WTC11 (cell line): ENCODE data around the gene TSPAN9. TPM values are rescaled to one million over a fixed set of nuclear protein-coding genes. Genes with fewer than 3 reads are reported as not detected.

Source experiments
- ATAC-seq: fragments of 200-7000 bp; cut with Tn5 transposase; 2 replicates; pipeline ENCODE4 v1.10.0; 2021; ENCODE audit warnings: mild to moderate bottlenecking, moderate library complexity
- CTCF ChIA-PET: fragments of 300-600 bp; sonication (Branson Sonifier 250); formaldehyde crosslinking; loops from one replicate; lab custom pipeline; 2021; ENCODE audit warnings: antibody characterized with exemption; lab: Charles Lee
- POLR2A ChIA-PET: fragments of 350-600 bp; sonication (Branson Sonifier 250); formaldehyde crosslinking; loops from one replicate; lab custom pipeline; 2021; ENCODE audit warnings: antibody characterized with exemption; lab: Charles Lee
- DNase-seq: peaks from one replicate; pipeline ENCODE4 v3.0.0; 2021; ENCODE audit warnings: low spot score
- H3K27ac Mint-ChIP-seq: 2 replicates; pipeline ENCODE4 v1.8.0; 2021; ENCODE audit warnings: mixed read lengths
- H3K27me3 Mint-ChIP-seq: 2 replicates; pipeline ENCODE4 v1.8.0; 2021; ENCODE audit warnings: low read depth, mild to moderate bottlenecking, moderate library complexity, mixed read lengths
- H3K36me3 Mint-ChIP-seq: 2 replicates; pipeline ENCODE4 v1.8.0; 2021; ENCODE audit warnings: mixed read lengths
- H3K4me1 Mint-ChIP-seq: 2 replicates; pipeline ENCODE4 v1.8.0; 2022; ENCODE audit warnings: mixed read lengths
- H3K4me3 Mint-ChIP-seq: 2 replicates; pipeline ENCODE4 v1.8.0; 2021; ENCODE audit warnings: mild to moderate bottlenecking, moderate library complexity, mixed read lengths
- H3K9me3 Mint-ChIP-seq: 2 replicates; pipeline ENCODE4 v1.8.0; 2021; ENCODE audit warnings: mixed read lengths
- CREM ChIP-seq: sonication (generic); formaldehyde crosslinking; IDR thresholded peaks from 2 replicates; pipeline ENCODE4 v1.8.1; 2022; ENCODE audit warnings: mild to moderate bottlenecking, missing genetic modification reagents, moderate library complexity
- ELF4 ChIP-seq: sonication (generic); formaldehyde crosslinking; IDR thresholded peaks from 2 replicates; pipeline ENCODE4 v1.8.1; 2022; ENCODE audit warnings: low read depth, mild to moderate bottlenecking, moderate library complexity, missing genetic modification reagents
- ETV6 ChIP-seq: sonication (generic); formaldehyde crosslinking; IDR thresholded peaks from 2 replicates; pipeline ENCODE4 v1.8.1; 2022; ENCODE audit warnings: mild to moderate bottlenecking, missing genetic modification reagents
- FOXJ3 ChIP-seq: sonication (generic); formaldehyde crosslinking; IDR thresholded peaks from 2 replicates; pipeline ENCODE4 v1.9.0; 2021; ENCODE audit warnings: missing genetic modification reagents, mild to moderate bottlenecking, borderline replicate concordance
- JUN ChIP-seq: sonication (generic); formaldehyde crosslinking; IDR thresholded peaks from 2 replicates; pipeline ENCODE4 v1.8.0; 2023; ENCODE audit warnings: mild to moderate bottlenecking, missing genetic modification reagents
- NFE2L1 ChIP-seq: sonication (generic); formaldehyde crosslinking; IDR thresholded peaks from 2 replicates; pipeline ENCODE4 v1.8.1; 2023; ENCODE audit warnings: missing genetic modification reagents
- NFYB ChIP-seq: sonication (generic); formaldehyde crosslinking; conservative IDR thresholded peaks from 2 replicates; pipeline ENCODE4 v1.8.0; 2022; ENCODE audit warnings: low read depth, missing genetic modification reagents
- NR2C2 ChIP-seq: sonication (generic); formaldehyde crosslinking; IDR thresholded peaks from 2 replicates; pipeline ENCODE4 v1.8.0; 2022; ENCODE audit warnings: mild to moderate bottlenecking, missing genetic modification reagents
- SMAD3 ChIP-seq: sonication (generic); formaldehyde crosslinking; IDR thresholded peaks from 2 replicates; pipeline ENCODE4 v1.8.0; 2022; ENCODE audit warnings: missing genetic modification reagents, mild to moderate bottlenecking, borderline replicate concordance
- total RNA-seq: library from RNA; stranded (reverse); gene quantifications from 3 replicates; pipeline ENCODE4 v1.2.3, GENCODE V29; 2021
- TF ChIP-seq, protein P1 (sequence below): sonication (generic); formaldehyde crosslinking; IDR thresholded peaks from 2 replicates; pipeline ENCODE4 v1.8.1; 2022; ENCODE audit warnings: low read depth, mild to moderate bottlenecking, moderate library complexity, missing genetic modification reagents, borderline replicate concordance
- TF ChIP-seq, protein P2 (sequence below): sonication (generic); formaldehyde crosslinking; IDR thresholded peaks from 2 replicates; pipeline ENCODE4 v1.8.1; 2022; ENCODE audit warnings: low read depth, missing genetic modification reagents, borderline replicate concordance
- TF ChIP-seq, protein P3 (sequence below): sonication (generic); formaldehyde crosslinking; IDR thresholded peaks from 2 replicates; pipeline ENCODE4 v1.8.1; 2023; ENCODE audit warnings: mild to moderate bottlenecking, missing genetic modification reagents
- TF ChIP-seq, protein P4 (sequence below): fragments of 250-450 bp; sonication (Bioruptor Pico); IDR thresholded peaks from 2 replicates; pipeline ENCODE4 v1.8.0; 2021; ENCODE audit warnings: mild to moderate bottlenecking
- TF ChIP-seq, protein P5 (sequence below): sonication (generic); formaldehyde crosslinking; IDR thresholded peaks from 2 replicates; pipeline ENCODE4 v1.8.0; 2022; ENCODE audit warnings: mild to moderate bottlenecking, missing genetic modification reagents
- TF ChIP-seq, protein P6 (sequence below): fragments of 250-450 bp; sonication (Bioruptor Pico); IDR thresholded peaks from 2 replicates; pipeline ENCODE4 v1.9.0; 2021; ENCODE audit warnings: mild to moderate bottlenecking, borderline replicate concordance
- TF ChIP-seq, protein P7 (sequence below): sonication (generic); formaldehyde crosslinking; IDR thresholded peaks from 2 replicates; pipeline ENCODE4 v1.8.0; 2023; ENCODE audit warnings: missing genetic modification reagents, mild to moderate bottlenecking, borderline replicate concordance

TSPAN9 gene
- total RNA-seq, 1 experiment from 2014 or later, result 27.6 TPM

DNA sequence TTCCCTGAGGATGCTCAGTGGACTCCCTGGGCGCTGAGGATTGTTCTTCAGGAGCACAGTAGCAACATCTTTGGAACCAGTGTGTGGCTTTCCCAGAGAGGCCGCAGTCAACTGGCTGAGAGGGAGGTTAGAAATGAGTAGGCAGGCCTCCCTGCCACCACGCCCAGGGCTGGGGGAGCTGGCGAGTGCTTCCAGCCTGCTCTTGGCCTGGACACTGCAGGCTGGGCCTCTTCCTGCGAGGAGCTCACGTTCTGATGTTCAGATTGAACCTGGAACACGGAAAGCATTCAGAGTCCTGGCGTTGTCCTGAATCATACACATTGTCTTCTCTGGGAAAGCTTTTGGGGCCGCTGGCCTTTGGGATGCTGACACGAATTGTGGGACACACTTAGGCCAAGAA lies 15.6 kb downstream of the TSPAN9 start (continued):
- TF ChIP-seq, protein P1, sequence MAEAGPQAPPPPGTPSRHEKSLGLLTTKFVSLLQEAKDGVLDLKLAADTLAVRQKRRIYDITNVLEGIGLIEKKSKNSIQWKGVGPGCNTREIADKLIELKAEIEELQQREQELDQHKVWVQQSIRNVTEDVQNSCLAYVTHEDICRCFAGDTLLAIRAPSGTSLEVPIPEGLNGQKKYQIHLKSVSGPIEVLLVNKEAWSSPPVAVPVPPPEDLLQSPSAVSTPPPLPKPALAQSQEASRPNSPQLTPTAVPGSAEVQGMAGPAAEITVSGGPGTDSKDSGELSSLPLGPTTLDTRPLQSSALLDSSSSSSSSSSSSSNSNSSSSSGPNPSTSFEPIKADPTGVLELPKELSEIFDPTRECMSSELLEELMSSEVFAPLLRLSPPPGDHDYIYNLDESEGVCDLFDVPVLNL (CRISPR knock-in tag), result no peak
- TF ChIP-seq NR2C2, result no peak
- no peak for TF ChIP-seq CREM (CRISPR knock-in tag)
- TF ChIP-seq, protein P2, sequence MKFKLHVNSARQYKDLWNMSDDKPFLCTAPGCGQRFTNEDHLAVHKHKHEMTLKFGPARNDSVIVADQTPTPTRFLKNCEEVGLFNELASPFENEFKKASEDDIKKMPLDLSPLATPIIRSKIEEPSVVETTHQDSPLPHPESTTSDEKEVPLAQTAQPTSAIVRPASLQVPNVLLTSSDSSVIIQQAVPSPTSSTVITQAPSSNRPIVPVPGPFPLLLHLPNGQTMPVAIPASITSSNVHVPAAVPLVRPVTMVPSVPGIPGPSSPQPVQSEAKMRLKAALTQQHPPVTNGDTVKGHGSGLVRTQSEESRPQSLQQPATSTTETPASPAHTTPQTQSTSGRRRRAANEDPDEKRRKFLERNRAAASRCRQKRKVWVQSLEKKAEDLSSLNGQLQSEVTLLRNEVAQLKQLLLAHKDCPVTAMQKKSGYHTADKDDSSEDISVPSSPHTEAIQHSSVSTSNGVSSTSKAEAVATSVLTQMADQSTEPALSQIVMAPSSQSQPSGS, result no peak
- no peak for TF ChIP-seq JUN
- no peak for TF ChIP-seq ELF4 (CRISPR knock-in tag)
- no peak for TF ChIP-seq NFE2L1 (CRISPR knock-in tag)
- TF ChIP-seq, protein P3, sequence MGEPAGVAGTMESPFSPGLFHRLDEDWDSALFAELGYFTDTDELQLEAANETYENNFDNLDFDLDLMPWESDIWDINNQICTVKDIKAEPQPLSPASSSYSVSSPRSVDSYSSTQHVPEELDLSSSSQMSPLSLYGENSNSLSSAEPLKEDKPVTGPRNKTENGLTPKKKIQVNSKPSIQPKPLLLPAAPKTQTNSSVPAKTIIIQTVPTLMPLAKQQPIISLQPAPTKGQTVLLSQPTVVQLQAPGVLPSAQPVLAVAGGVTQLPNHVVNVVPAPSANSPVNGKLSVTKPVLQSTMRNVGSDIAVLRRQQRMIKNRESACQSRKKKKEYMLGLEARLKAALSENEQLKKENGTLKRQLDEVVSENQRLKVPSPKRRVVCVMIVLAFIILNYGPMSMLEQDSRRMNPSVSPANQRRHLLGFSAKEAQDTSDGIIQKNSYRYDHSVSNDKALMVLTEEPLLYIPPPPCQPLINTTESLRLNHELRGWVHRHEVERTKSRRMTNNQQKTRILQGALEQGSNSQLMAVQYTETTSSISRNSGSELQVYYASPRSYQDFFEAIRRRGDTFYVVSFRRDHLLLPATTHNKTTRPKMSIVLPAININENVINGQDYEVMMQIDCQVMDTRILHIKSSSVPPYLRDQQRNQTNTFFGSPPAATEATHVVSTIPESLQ (CRISPR knock-in tag), result no peak

DNA sequence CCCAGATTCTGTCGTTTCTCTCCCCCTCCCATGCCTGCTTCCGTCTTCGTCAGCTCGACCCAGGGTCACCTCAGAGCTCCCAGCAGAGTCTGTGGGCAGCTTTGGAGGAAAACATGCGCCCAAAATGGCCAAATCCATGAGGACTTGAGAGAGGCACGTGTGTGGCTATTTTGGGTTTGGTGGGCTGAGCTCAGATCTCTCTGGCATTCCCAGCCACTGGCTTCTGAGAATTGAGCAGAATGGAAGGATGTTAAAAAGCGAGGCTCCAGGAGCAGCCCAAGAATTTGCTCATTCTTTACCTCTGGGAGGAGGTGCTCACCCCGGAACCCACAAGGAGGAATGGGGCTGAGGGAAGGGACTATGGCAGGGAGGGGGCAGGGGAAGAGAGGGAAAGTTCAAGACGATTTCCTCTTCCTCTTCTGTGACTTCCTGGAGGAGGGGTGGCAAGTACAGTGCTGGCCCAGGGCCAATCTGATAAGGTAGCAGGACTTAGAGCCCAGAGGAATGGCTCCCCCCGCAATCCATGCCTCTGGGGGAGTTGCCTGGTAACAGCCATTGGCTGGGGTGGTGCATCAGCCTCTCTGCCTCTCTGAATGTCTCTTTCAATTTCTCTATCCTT lies 20.1 kb downstream of the TSPAN9 start:
- peak overlapping the region; percentile 56 for H3K27ac Mint-ChIP-seq
- no peaks in the 10 kb centered on the region; the same call in 1 of the 2 replicates for H3K27me3 Mint-ChIP-seq
- ATAC-seq (peak; percentile 24; the same call in 1 of the 2 replicates), DNase-seq (no peak)
- ChIA-PET CTCF (interaction anchor here (1.9 kb wide), 1 partner anchor 24 kb away, joined by 8 read pairs; no protein-coding TSS in a partner anchor), POLR2A (interaction anchor here (0.7 kb wide), 1 partner anchor 970 kb away, joined by 3 read pairs; no protein-coding TSS in a partner anchor)
- H3K9me3 Mint-ChIP-seq, result peaks cover 6% of the 10 kb centered on the region
- H3K4me3 Mint-ChIP-seq, result no peak overlapping the region
- peaks cover 9% of the 10 kb centered on the region for H3K4me1 Mint-ChIP-seq
- peaks cover 15% of the 10 kb centered on the region for H3K36me3 Mint-ChIP-seq
- no peak for TF ChIP-seq NFYB (CRISPR knock-in tag)
- TF ChIP-seq, protein P4, sequence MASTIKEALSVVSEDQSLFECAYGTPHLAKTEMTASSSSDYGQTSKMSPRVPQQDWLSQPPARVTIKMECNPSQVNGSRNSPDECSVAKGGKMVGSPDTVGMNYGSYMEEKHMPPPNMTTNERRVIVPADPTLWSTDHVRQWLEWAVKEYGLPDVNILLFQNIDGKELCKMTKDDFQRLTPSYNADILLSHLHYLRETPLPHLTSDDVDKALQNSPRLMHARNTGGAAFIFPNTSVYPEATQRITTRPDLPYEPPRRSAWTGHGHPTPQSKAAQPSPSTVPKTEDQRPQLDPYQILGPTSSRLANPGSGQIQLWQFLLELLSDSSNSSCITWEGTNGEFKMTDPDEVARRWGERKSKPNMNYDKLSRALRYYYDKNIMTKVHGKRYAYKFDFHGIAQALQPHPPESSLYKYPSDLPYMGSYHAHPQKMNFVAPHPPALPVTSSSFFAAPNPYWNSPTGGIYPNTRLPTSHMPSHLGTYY (CRISPR knock-in tag), result no peak
- TF ChIP-seq SMAD3 (CRISPR knock-in tag), result no peak
- TF ChIP-seq, protein P5, sequence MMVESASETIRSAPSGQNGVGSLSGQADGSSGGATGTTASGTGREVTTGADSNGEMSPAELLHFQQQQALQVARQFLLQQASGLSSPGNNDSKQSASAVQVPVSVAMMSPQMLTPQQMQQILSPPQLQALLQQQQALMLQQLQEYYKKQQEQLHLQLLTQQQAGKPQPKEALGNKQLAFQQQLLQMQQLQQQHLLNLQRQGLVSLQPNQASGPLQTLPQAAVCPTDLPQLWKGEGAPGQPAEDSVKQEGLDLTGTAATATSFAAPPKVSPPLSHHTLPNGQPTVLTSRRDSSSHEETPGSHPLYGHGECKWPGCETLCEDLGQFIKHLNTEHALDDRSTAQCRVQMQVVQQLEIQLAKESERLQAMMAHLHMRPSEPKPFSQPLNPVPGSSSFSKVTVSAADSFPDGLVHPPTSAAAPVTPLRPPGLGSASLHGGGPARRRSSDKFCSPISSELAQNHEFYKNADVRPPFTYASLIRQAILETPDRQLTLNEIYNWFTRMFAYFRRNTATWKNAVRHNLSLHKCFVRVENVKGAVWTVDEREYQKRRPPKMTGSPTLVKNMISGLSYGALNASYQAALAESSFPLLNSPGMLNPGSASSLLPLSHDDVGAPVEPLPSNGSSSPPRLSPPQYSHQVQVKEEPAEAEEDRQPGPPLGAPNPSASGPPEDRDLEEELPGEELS (CRISPR knock-in tag), result no peak
- TF ChIP-seq, protein P6, sequence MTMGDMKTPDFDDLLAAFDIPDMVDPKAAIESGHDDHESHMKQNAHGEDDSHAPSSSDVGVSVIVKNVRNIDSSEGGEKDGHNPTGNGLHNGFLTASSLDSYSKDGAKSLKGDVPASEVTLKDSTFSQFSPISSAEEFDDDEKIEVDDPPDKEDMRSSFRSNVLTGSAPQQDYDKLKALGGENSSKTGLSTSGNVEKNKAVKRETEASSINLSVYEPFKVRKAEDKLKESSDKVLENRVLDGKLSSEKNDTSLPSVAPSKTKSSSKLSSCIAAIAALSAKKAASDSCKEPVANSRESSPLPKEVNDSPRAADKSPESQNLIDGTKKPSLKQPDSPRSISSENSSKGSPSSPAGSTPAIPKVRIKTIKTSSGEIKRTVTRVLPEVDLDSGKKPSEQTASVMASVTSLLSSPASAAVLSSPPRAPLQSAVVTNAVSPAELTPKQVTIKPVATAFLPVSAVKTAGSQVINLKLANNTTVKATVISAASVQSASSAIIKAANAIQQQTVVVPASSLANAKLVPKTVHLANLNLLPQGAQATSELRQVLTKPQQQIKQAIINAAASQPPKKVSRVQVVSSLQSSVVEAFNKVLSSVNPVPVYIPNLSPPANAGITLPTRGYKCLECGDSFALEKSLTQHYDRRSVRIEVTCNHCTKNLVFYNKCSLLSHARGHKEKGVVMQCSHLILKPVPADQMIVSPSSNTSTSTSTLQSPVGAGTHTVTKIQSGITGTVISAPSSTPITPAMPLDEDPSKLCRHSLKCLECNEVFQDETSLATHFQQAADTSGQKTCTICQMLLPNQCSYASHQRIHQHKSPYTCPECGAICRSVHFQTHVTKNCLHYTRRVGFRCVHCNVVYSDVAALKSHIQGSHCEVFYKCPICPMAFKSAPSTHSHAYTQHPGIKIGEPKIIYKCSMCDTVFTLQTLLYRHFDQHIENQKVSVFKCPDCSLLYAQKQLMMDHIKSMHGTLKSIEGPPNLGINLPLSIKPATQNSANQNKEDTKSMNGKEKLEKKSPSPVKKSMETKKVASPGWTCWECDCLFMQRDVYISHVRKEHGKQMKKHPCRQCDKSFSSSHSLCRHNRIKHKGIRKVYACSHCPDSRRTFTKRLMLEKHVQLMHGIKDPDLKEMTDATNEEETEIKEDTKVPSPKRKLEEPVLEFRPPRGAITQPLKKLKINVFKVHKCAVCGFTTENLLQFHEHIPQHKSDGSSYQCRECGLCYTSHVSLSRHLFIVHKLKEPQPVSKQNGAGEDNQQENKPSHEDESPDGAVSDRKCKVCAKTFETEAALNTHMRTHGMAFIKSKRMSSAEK (CRISPR knock-in tag), result no peak
- TF ChIP-seq FOXJ3 (CRISPR knock-in tag), result no peak
- TF ChIP-seq, protein P7, sequence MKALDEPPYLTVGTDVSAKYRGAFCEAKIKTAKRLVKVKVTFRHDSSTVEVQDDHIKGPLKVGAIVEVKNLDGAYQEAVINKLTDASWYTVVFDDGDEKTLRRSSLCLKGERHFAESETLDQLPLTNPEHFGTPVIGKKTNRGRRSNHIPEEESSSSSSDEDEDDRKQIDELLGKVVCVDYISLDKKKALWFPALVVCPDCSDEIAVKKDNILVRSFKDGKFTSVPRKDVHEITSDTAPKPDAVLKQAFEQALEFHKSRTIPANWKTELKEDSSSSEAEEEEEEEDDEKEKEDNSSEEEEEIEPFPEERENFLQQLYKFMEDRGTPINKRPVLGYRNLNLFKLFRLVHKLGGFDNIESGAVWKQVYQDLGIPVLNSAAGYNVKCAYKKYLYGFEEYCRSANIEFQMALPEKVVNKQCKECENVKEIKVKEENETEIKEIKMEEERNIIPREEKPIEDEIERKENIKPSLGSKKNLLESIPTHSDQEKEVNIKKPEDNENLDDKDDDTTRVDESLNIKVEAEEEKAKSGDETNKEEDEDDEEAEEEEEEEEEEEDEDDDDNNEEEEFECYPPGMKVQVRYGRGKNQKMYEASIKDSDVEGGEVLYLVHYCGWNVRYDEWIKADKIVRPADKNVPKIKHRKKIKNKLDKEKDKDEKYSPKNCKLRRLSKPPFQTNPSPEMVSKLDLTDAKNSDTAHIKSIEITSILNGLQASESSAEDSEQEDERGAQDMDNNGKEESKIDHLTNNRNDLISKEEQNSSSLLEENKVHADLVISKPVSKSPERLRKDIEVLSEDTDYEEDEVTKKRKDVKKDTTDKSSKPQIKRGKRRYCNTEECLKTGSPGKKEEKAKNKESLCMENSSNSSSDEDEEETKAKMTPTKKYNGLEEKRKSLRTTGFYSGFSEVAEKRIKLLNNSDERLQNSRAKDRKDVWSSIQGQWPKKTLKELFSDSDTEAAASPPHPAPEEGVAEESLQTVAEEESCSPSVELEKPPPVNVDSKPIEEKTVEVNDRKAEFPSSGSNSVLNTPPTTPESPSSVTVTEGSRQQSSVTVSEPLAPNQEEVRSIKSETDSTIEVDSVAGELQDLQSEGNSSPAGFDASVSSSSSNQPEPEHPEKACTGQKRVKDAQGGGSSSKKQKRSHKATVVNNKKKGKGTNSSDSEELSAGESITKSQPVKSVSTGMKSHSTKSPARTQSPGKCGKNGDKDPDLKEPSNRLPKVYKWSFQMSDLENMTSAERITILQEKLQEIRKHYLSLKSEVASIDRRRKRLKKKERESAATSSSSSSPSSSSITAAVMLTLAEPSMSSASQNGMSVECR (CRISPR knock-in tag), result no peak
- TF ChIP-seq ETV6 (CRISPR knock-in tag), result no peak
